Measurements from ENCODE around the gene CDK5RAP2.

CDK5RAP2 gene

GRCh38 chr9:120377268-120378159 is 202.5 kb downstream of the CDK5RAP2 start:
- DNase-seq = no peak

- DNase-seq = no peak
Observed at GRCh38 chr9:120376101-120376500, 203.9 kb downstream of the CDK5RAP2 start.

GRCh38 chr9:120375316-120375715 is 204.7 kb downstream of the CDK5RAP2 start:
- DNase-seq = no peak

- DNase-seq = no peak
Observed at GRCh38 chr9:120374817-120375216, 205.2 kb downstream of the CDK5RAP2 start.

- no peak for DNase-seq
Observed at GRCh38 chr9:120374239-120374638, 205.7 kb downstream of the CDK5RAP2 start.

- no peak for DNase-seq
Observed at GRCh38 chr9:120372040-120372439, 207.9 kb downstream of the CDK5RAP2 start.

GRCh38 chr9:120369608-120370220 is 210.3 kb downstream of the CDK5RAP2 start:
- DNase-seq = no peak

GRCh38 chr9:120368799-120369198 is 211.2 kb downstream of the CDK5RAP2 start:
- no peak for DNase-seq

- no peak for DNase-seq
Observed at GRCh38 chr9:120366644-120367019, 213.3 kb downstream of the CDK5RAP2 start.

GRCh38 chr9:120365386-120365785 is 214.6 kb downstream of the CDK5RAP2 start:
- DNase-seq = no peak

- DNase-seq = no peak
Observed at GRCh38 chr9:120363697-120364096, 216.3 kb downstream of the CDK5RAP2 start.

- no peak for DNase-seq
Observed at GRCh38 chr9:120362446-120362845, 217.5 kb downstream of the CDK5RAP2 start.

- DNase-seq = no peak
Observed at GRCh38 chr9:120361551-120361950, 218.4 kb downstream of the CDK5RAP2 start.

- no peak for DNase-seq
Observed at GRCh38 chr9:120360510-120360909, 219.5 kb downstream of the CDK5RAP2 start.

- DNase-seq = no peak
Observed at GRCh38 chr9:120360046-120360445, 219.9 kb downstream of the CDK5RAP2 start.

- DNase-seq = no peak
Observed at GRCh38 chr9:120358877-120359276, 221.1 kb downstream of the CDK5RAP2 start.

- DNase-seq = no peak
Observed at GRCh38 chr9:120353506-120353905, 226.5 kb downstream of the CDK5RAP2 start.

GRCh38 chr9:120351106-120351505 is 228.9 kb downstream of the CDK5RAP2 start:
- DNase-seq = no peak

GRCh38 chr9:120350596-120350995 is 229.4 kb downstream of the CDK5RAP2 start:
- no peak for DNase-seq

GRCh38 chr9:120348951-120349429 is 231.0 kb downstream of the CDK5RAP2 start:
- DNase-seq = peak; percentile 19

- DNase-seq = no peak
Observed at GRCh38 chr9:120345379-120345778, 234.6 kb downstream of the CDK5RAP2 start.

- no peak for DNase-seq
Observed at GRCh38 chr9:120344230-120344629, 235.7 kb downstream of the CDK5RAP2 start.

- no peak for DNase-seq
Observed at GRCh38 chr9:120343416-120343815, 236.6 kb downstream of the CDK5RAP2 start.

Data from stimulated activated CD4-positive, alpha-beta T cell treated with anti-CD3 and anti-CD28 coated beads, Interleukin-15, amount 100 ng/mL, for 24 hours (primary cell).